Measurements from ENCODE around the gene CGNL1.

The CGNL1 gene

GRCh38 chr15:57503051-57503702 is 126.9 kb downstream of the CGNL1 start:
- no peak for DNase-seq

GRCh38 chr15:57503911-57504598 is 127.8 kb downstream of the CGNL1 start:
- no peak for DNase-seq

GRCh38 chr15:57504599-57504940 is 128.3 kb downstream of the CGNL1 start:
- DNase-seq = no peak

- no peak for DNase-seq
These were observed 128.9 kb downstream of the CGNL1 start for GRCh38 chr15:57505056-57505715.

GRCh38 chr15:57505949-57506391 is 129.7 kb downstream of the CGNL1 start:
- DNase-seq = peak in 1 of 2 experiments; percentile 43

GRCh38 chr15:57506422-57506821 is 130.1 kb downstream of the CGNL1 start:
- no peak for DNase-seq

- DNase-seq = no peak
These were observed 130.8 kb downstream of the CGNL1 start for GRCh38 chr15:57507111-57507510.

GRCh38 chr15:57509126-57509525 is 132.8 kb downstream of the CGNL1 start:
- DNase-seq = no peak

- peak; percentile 54 for DNase-seq
These were observed 133.7 kb downstream of the CGNL1 start for GRCh38 chr15:57509965-57510364.

- DNase-seq = peak; percentile 89 to 92
These were observed 134.3 kb downstream of the CGNL1 start for GRCh38 chr15:57510647-57511046.

- no peak for DNase-seq
These were observed 140.2 kb downstream of the CGNL1 start for GRCh38 chr15:57516327-57517029.

GRCh38 chr15:57517030-57517671 is 140.8 kb downstream of the CGNL1 start:
- DNase-seq = no peak

- no peak for DNase-seq
These were observed 142.6 kb downstream of the CGNL1 start for GRCh38 chr15:57518779-57519405.

GRCh38 chr15:57519806-57520205 is 143.5 kb downstream of the CGNL1 start:
- DNase-seq = no peak

GRCh38 chr15:57521503-57521902 is 145.2 kb downstream of the CGNL1 start:
- no peak for DNase-seq

- no peak for DNase-seq
These were observed 145.8 kb downstream of the CGNL1 start for GRCh38 chr15:57522148-57522547.

- DNase-seq = no peak
These were observed 149.3 kb downstream of the CGNL1 start for GRCh38 chr15:57525581-57525980.

GRCh38 chr15:57526076-57526475 is 149.8 kb downstream of the CGNL1 start:
- no peak for DNase-seq

GRCh38 chr15:57526615-57527014 is 150.3 kb downstream of the CGNL1 start:
- no peak for DNase-seq

- peak; percentile 85 to 89 for DNase-seq
These were observed 151.2 kb downstream of the CGNL1 start for GRCh38 chr15:57527382-57528091.

- no peak for DNase-seq
These were observed 152.7 kb downstream of the CGNL1 start for GRCh38 chr15:57528940-57529565.
